ENCODE measurements around the gene ARHGAP5.
A peak's percentile ranks its signal among the peaks of the same experiment; 100 is the strongest.

The ARHGAP5 gene

GRCh38 chr14:32076278-32077080 lies 625 bp upstream of the ARHGAP5 start:
- peak; percentile 95 for DNase-seq (ENCODE audit: low read depth)

DNA sequence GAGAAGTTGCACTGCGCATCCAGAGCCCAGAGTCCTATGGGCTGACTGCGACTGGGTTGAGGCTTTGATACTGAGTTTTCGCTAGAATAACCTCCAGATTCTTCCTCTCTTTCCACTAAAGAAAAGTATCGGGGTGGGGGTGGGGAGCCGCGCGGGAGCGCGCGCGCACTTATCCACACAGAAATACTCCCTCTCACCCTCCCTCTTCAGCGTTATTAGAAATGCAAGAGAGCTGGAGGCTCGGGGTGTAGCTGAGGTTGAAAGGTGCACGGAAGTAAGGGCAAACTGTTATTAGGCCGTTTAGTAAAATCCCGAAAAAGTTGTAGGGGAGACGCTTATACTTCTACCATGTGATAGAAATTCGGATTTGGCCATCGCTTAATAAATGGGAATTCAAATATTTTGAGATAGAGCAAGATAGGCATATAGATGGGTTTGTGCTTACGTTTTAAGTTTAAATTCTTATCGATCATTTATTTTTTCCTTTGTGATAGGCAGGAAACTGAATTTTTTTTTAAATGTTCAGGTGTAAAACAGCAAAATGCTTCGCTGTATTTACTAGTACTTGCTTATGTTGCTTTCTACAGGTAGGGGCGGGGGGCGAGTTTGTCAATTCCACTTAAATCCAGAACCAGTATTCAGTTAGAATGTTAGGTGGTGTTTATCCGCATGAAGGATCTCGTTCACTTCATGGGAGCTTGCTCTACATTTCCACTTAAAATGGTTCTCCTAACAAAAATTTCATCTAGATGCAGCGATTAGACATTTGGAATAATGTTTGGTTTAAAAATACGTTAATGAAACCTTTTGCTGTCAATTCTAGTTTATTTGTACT lies 1.1 kb downstream of the ARHGAP5 start:
- DNase-seq (ENCODE audit: low read depth) = no peak

- DNase-seq (ENCODE audit: low read depth) = no peak
These were observed 1.7 kb downstream of the ARHGAP5 start for GRCh38 chr14:32078858-32079216.

DNA sequence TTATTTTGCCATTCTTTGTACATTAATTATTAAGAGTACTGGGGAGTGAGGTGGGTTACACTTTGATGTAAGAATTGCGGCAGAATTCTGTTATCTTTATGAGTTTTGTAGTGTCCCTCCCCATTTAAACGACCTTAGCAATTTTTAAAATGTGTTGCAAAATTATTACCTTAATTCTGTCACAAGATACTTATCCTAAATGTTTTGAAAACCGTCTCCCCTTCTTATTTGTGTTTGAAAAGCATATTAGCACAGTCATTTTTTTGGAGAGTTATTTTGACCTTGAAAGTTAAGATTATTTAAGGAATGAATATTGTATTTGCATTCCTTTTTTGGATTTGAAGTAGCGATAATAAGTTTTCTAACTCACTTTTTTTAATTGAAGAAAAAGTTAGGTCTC lies 2.2 kb downstream of the ARHGAP5 start:
- DNase-seq (ENCODE audit: low read depth) = no peak

- DNase-seq (ENCODE audit: low read depth) = no peak
These were observed 3.0 kb downstream of the ARHGAP5 start for GRCh38 chr14:32080001-32080510.

DNA sequence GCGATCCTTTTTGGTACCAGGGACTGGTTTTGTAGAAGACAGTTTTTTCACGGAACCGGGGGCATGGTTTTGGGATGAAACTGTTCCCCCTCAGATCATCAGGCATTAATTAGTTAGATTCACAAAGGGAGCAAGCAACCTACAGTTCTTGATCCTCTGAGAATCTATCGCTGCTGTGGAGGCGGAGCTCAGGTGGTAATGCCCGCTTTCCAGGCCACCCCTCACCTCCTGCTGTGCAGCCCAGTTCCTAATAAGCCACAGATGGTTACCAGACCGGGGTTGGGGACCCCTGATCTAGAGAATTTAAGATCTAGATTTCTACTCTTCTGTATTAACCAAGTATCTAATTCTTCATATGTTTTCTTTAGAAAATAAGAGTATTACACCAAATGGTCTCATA lies 4.8 kb downstream of the ARHGAP5 start:
- DNase-seq (ENCODE audit: low read depth) = no peak

DNA sequence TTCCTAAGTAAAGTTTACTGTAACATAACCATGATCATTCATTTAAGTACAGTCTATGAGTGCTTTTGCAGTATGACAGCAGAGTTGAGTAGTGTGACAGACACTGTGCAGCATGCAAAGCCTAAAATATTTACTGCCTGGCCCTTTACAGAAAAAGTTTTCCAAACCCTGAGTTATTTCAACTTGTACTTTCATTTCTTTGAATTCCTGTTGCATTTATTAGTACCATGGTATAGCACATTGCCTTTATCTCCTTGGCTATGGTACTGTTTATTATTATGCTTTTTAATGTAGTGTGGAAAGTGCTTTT lies 6.2 kb downstream of the ARHGAP5 start:
- DNase-seq (ENCODE audit: low read depth) = no peak

DNA sequence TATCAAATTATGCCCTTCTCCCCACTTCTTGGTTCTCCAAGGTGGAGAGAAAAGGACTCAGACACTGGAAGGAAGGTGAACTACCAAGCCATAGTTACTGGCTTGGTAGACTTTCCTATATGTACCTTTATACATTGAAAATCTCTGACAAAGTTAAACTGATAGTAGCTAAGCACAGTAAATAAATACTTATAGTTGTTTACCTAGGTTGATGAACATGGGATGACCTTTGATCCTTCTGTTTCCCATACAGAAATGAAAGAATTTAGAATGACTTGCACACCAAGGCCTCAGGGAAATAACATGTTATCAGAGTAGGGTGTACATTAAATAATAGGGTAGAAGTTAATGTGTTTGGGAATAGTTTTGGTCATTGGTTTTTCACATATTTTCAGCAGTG lies 6.7 kb downstream of the ARHGAP5 start:
- no peak for DNase-seq (ENCODE audit: low read depth)

DNA sequence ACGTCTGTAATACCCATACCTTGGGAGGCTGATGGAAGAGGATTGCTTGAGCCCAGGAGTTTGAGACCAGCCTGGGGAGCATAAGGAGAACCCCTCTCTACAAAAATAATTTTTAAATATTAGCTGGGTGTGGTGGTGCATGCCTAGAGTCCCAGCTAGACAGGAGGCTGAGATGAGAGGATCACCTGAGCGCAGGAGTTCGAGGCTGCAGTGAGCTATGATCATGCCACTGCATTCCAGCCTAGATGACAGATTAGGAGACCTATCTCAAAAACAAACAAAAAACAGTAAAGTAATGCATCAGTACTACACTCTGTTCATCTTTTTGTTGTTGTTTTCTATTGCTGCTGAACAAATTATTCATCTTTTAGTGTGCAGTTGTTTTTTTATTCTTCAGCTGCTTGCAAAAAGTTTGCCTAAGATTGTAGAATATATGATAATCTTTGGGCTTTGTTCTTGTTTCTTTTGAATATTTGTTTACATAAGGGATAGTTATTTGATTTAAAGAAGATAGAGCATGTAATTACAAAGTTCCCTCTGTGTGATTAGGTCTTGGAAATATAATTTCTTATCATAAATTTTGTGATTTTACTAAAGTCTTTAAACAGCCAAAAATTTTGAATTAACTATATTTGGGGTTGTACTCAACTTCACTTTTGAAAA lies 8.2 kb downstream of the ARHGAP5 start:
- DNase-seq (ENCODE audit: low read depth) = no peak

- DNase-seq (ENCODE audit: low read depth) = no peak
These were observed 8.8 kb downstream of the ARHGAP5 start for GRCh38 chr14:32085845-32086383.

GRCh38 chr14:32087173-32087861 lies 10.2 kb downstream of the ARHGAP5 start:
- DNase-seq (ENCODE audit: low read depth) = no peak

- DNase-seq (ENCODE audit: low read depth) = no peak
These were observed 10.8 kb downstream of the ARHGAP5 start for GRCh38 chr14:32087907-32088306.

DNA sequence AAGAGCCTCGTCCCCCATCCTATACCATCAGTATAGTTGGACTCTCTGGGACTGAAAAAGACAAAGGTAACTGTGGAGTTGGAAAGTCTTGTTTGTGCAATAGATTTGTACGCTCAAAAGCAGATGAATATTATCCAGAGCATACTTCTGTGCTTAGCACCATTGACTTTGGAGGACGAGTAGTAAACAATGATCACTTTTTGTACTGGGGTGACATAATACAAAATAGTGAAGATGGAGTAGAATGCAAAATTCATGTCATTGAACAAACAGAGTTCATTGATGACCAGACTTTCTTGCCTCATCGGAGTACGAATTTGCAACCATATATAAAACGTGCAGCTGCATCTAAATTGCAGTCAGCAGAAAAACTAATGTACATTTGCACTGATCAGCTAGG lies 13.6 kb downstream of the ARHGAP5 start:
- no peak for DNase-seq (ENCODE audit: low read depth)

DNA sequence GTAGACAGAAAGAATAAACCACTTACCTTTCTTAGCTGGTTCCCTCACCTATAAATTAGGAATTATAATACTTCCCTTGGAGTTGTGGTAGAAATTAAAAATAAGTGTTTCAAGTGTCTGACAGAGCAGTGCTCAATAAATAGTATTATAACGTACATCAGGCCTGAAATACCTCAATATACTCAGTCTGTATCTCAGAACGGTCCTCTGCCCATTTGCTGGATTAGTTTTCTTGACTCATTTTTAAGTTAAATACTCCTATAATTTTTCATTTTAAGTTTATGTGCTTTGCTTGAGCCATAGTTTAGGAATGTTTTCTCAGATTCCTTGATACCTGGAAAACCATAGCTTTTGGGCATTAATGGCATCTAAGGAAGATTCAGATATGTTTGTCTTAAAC lies 22.4 kb downstream of the ARHGAP5 start:
- no peak for DNase-seq (ENCODE audit: low read depth)

GRCh38 chr14:32100175-32100574 lies 23.1 kb downstream of the ARHGAP5 start:
- no peak for DNase-seq (ENCODE audit: low read depth)

- no peak for DNase-seq (ENCODE audit: low read depth)
These were observed 25.2 kb downstream of the ARHGAP5 start for GRCh38 chr14:32102152-32102787.

DNA sequence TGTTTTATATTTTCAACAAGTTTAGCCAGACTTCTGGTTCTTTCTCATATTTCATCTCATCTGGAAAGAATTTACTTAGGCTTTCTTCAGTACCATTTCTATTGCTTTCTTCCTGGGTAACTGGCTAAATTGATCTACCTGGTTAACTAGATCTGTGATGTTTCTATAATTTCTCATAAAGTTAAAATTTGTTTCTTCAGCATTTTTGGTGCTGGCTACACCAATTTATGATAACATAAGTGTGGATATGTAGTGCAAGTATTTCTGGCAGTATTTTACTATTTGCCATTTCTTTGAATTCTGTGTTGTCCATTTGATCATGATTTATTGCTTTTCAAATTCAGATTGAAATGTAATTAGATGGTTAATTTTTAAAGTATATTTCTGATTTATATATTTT lies 25.9 kb downstream of the ARHGAP5 start:
- DNase-seq (ENCODE audit: low read depth) = no peak

DNA sequence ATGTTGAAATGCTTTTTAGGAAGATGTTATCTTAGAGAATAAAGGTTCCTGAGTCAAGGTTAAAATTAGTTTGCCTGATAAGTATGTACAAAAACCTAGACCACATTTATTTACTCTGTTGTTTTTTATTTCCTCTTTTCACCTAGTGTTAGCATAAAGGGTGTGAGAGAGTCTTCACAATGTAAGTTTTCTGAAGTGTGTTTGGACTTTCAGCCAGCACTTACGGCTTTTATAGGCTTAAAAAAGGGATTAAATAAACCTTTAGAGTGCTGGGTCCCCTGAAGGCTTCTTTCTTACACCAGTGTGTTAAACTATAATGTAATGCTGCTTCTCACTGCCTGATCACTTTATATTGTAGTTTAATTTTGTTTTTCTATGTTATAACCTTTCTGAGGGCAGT lies 27.2 kb downstream of the ARHGAP5 start:
- DNase-seq (ENCODE audit: low read depth) = no peak

GRCh38 chr14:32104803-32105202 lies 27.7 kb downstream of the ARHGAP5 start:
- no peak for DNase-seq (ENCODE audit: low read depth)

GRCh38 chr14:32109676-32110547 lies 32.8 kb downstream of the ARHGAP5 start:
- DNase-seq (ENCODE audit: low read depth) = no peak

GRCh38 chr14:32110548-32110896 lies 33.4 kb downstream of the ARHGAP5 start:
- DNase-seq (ENCODE audit: low read depth) = no peak

Measured in fibroblast of the conjunctiva (primary cell).